DND-41 (cell line): ENCODE data around the gene EEIG1.

Experiments used
- CTCF ChIP-seq: IDR thresholded peaks from 2 replicates; pipeline ENCODE4 v1.5.1; 2012; ENCODE audit warnings: borderline replicate concordance, low read length, moderate library complexity, mild to moderate bottlenecking; ENCODE audit not compliant: poor library complexity, severe bottlenecking; ENCODE audit errors: extremely low read depth
- EZH2 ChIP-seq: IDR thresholded peaks from 3 replicates; pipeline ENCODE4 v1.6.1; 2012; ENCODE audit warnings: borderline replicate concordance, low read depth, mild to moderate bottlenecking, moderate library complexity, low read length, inconsistent platforms; ENCODE audit not compliant: severe bottlenecking

DNA sequence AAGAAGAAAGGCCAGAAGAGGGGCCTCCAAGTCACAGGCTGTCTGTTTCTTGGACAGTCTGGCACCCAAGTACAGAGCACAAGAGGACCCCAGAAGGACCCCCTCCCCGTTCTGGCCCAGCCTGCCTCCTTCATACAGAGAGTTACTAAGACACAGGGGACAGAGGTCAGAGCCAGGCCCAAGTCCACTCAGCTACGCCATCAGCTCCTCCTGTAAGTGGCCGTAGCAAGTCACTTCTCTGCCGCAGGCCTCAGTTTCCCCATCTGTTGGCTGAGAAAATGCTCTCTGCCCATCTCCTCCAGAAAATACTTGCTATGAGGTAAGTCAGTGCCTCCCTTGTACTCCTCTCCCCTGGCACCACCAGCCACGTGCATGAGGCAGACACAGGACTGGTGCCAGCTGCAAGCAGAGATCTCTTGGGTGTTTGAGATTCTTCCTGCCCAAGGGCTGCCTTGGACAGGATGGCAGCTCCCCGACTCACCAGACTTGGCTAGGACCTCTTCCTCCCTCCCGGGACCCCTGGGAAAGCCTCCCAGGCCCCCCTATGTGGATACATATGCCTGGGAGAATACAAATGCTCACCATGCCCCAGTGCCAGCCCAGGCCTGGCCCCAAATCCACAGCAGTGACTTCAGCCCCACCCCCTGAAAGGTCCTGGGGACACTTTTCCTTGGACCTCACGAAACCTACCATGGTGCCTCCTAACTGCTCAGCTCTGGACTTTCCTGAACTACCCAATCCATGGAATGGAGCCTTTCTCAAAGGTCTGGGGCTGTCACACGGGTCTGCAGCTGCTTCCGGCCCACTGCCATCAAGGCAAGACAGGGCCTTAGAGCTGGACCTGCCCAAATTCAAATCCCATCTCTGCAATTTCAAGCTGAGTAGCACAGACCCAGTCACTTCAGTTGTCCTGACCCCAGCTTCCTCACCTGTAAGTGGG, 5.1 kb downstream of the EEIG1 start:
- no peak for TF ChIP-seq EZH2
- TF ChIP-seq CTCF: no peak
